OCI-LY3 (cell line): ENCODE results near the gene SLC35F3.

Source experiments
- H2AFZ ChIP-seq: fragments of 200-600, 300-600 bp; shearing (Covaris generic); 2 replicates; pipeline ENCODE4 v1.6.0; 2014; ENCODE audit warnings: antibody characterized with exemption, low read depth, low read length
- H3K27ac ChIP-seq: fragments of 200-600, 300-600 bp; sonication (generic); 2 replicates; pipeline ENCODE4 v1.5.1; 2014; ENCODE audit warnings: mild to moderate bottlenecking, low read length, moderate library complexity, mixed read lengths
- H3K27me3 ChIP-seq: fragments of 200-600, 300-600 bp; sonication (generic); 2 replicates; pipeline ENCODE4 v1.6.1; 2014; ENCODE audit warnings: low read depth, low read length, mixed read lengths
- H3K36me3 ChIP-seq: fragments of 200-600, 300-600 bp; sonication (generic); replicated peaks from 2 replicates; pipeline ENCODE3; 2014; ENCODE audit warnings: low read depth, low read length, mixed read lengths
- H3K4me1 ChIP-seq: fragments of 300-600, 200-600 bp; sonication (generic); 2 replicates; pipeline ENCODE4 v1.6.1; 2014; ENCODE audit warnings: low read length, mixed read lengths
- H3K4me2 ChIP-seq: fragments of 200-600, 300-600 bp; sonication (generic); 2 replicates; pipeline ENCODE4 v1.6.1; 2014; ENCODE audit warnings: low read length, mixed read lengths
- H3K4me3 ChIP-seq: fragments of 300-600, 200-600 bp; sonication (generic); 2 replicates; pipeline ENCODE4 v1.5.1; 2014; ENCODE audit warnings: antibody characterized with exemption, mild to moderate bottlenecking, low read length, moderate library complexity
- H3K79me2 ChIP-seq: fragments of 300-600, 200-600 bp; shearing (Covaris generic); 2 replicates; pipeline ENCODE4 v1.6.1; 2014; ENCODE audit warnings: mild to moderate bottlenecking, low read length, mixed read lengths
- H3K9ac ChIP-seq: fragments of 300-600, 200-600 bp; shearing (Covaris generic); 2 replicates; pipeline ENCODE4 v1.6.0; 2014; ENCODE audit warnings: mild to moderate bottlenecking, low read length, moderate library complexity
- H3K9me3 ChIP-seq: fragments of 200-600, 300-600 bp; shearing (Covaris generic); 2 replicates; pipeline ENCODE4 v1.6.1; 2014; ENCODE audit warnings: low read length, mixed read lengths; ENCODE audit not compliant: insufficient read depth
- H4K20me1 ChIP-seq: fragments of 200-600, 300-600 bp; sonication (generic); 2 replicates; pipeline ENCODE4 v1.6.1; 2016; ENCODE audit warnings: low read length, mixed read lengths; ENCODE audit not compliant: insufficient read depth
- CTCF ChIP-seq: fragments of 200-600, 300-600 bp; sonication (generic); IDR thresholded peaks from 2 replicates; pipeline ENCODE4 v1.5.1; 2014; ENCODE audit warnings: antibody characterized with exemption, low read length, low read depth
- EZH2phosphoT487 ChIP-seq: fragments of 200-600 bp; shearing (Covaris generic); IDR thresholded peaks from 2 replicates; pipeline ENCODE4 v1.6.1; 2018; ENCODE audit warnings: antibody characterized with exemption, mixed run types, low read depth

SLC35F3 gene

DNA sequence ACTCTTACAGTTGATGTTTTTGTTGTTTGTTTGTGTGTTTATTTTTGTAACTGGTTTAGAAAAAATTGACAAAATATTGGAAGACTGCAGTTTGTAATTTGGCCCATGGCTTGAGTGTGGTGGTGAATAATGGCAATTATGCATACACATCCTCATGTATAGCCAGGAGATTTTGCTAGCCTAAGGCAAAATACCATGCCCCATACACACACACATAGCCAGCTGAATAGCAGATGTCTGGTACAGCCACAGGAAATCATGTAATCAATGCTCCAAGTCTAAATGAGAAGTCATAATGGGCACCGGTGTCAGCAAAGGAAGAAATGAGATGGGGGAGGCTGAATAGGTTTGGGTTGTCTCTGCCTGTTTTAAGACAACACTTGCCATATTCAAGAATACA lies 333.6 kb downstream of the SLC35F3 start:
- TF ChIP-seq EZH2phosphoT487, result no peak
- no peak for TF ChIP-seq CTCF
- Histone ChIP-seq H3K27ac (no peak overlapping the region), H2AFZ (no peak overlapping the region), H4K20me1 (no peaks in the 10 kb centered on the region), H3K36me3 (no peaks in the 10 kb centered on the region), H3K4me2 (no peak overlapping the region), H3K4me3 (no peak overlapping the region), H3K9ac (no peak overlapping the region), H3K4me1 (peaks cover 11% of the 10 kb centered on the region), H3K79me2 (no peaks in the 10 kb centered on the region), H3K9me3 (no peaks in the 10 kb centered on the region), H3K27me3 (peaks cover 19% of the 10 kb centered on the region)

DNA sequence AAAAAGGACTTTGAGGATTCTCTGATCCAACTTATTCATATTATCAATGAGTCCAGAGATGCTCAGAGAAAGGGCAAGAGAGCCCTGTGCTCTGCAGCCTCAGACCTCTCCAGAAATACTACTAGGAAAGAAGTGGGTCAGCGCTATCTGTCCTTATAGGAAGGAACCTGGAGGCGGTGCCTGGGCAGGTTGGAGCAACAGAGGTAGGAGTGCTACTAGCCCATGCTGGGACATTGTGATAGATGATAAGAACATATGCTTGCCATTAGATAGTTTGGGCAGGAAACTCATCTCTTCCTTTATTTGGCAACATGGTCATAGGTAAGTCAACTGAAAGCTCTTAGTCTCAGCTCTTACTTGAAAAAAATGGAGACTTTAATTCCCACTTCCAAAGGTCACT lies 335.0 kb downstream of the SLC35F3 start:
- Histone ChIP-seq H2AFZ (no peak overlapping the region), H3K36me3 (no peaks in the 10 kb centered on the region), H3K4me3 (no peak overlapping the region), H3K27ac (no peak overlapping the region), H3K27me3 (peaks cover 12% of the 10 kb centered on the region; the same call in 1 of the 2 replicates), H3K9ac (no peak overlapping the region), H3K4me2 (no peak overlapping the region), H4K20me1 (no peaks in the 10 kb centered on the region; the same call in 1 of the 2 replicates), H3K79me2 (no peaks in the 10 kb centered on the region), H3K4me1 (peaks cover 24% of the 10 kb centered on the region), H3K9me3 (no peaks in the 10 kb centered on the region)
- TF ChIP-seq CTCF, result no peak
- TF ChIP-seq EZH2phosphoT487, result no peak

GRCh38 chr1:234239936-234240335 lies 335.5 kb downstream of the SLC35F3 start:
- Histone ChIP-seq H3K4me3 (no peak overlapping the region), H3K27me3 (peaks cover 8% of the 10 kb centered on the region; the same call in 1 of the 2 replicates)
- TF ChIP-seq EZH2phosphoT487 (no peak), CTCF (no peak)

DNA sequence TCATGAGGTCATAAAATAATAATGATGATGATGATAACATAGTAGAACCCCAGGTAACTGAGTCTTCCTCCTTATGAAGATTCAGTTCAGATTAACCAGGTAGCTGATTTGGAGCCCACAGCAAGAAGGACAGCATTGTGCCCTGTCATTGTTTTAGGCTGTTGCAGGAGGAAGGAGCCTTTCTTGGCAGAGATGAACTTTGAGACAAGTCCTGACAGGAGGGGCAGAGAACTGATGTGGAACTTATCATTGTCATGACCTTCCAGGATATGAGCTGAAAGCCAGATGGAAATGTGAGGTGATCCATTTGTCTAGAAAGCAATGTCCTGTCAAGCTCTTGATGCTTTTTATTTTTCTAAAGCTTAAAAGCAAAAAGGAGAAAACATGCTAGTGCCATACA lies 336.2 kb downstream of the SLC35F3 start:
- H3K36me3 ChIP-seq, result no peaks in the 10 kb centered on the region
- H3K4me3 ChIP-seq, result no peak overlapping the region
- H3K4me1 ChIP-seq, result peaks cover 34% of the 10 kb centered on the region
- H3K27ac ChIP-seq, result no peak overlapping the region
- no peak overlapping the region for H3K4me2 ChIP-seq
- H3K9ac ChIP-seq, result no peak overlapping the region
- H2AFZ ChIP-seq, result no peak overlapping the region
- H3K27me3 ChIP-seq, result 0 out of 2 replicates have a peak, but pooled peaks cover 4% of the 10 kb centered on the region
- H3K9me3 ChIP-seq, result no peaks in the 10 kb centered on the region
- no peaks in the 10 kb centered on the region for H3K79me2 ChIP-seq
- H4K20me1 ChIP-seq, result no peaks in the 10 kb centered on the region; the same call in 1 of the 2 replicates
- TF ChIP-seq EZH2phosphoT487, result no peak
- TF ChIP-seq CTCF, result no peak

More at GRCh38 chr1:234239936-234240335, 335.5 kb downstream of the SLC35F3 start:
- H3K9ac ChIP-seq, result no peak overlapping the region
- H3K9me3 ChIP-seq, result no peaks in the 10 kb centered on the region
- H3K4me2 ChIP-seq, result no peak overlapping the region
- H3K36me3 ChIP-seq, result no peaks in the 10 kb centered on the region
- H3K4me1 ChIP-seq, result peaks cover 28% of the 10 kb centered on the region
- H3K79me2 ChIP-seq, result no peaks in the 10 kb centered on the region
- H3K27ac ChIP-seq, result no peak overlapping the region
- H4K20me1 ChIP-seq, result no peaks in the 10 kb centered on the region; the same call in 1 of the 2 replicates
- H2AFZ ChIP-seq, result no peak overlapping the region
